PC-3 (cell line): ENCODE results near the gene ALDH2.
"Not testable (repeated sequence)": the region's sequence is repeated elsewhere in the genome, so short reads cannot be mapped to it uniquely, and the experiment has no call there.

ENCODE experiments used
- EZH2 ChIP-seq: fragments of 300-600 bp; sonication (generic); IDR thresholded peaks from one replicate; pipeline ENCODE4 v1.6.1; 2017; ENCODE audit warnings: antibody characterized with exemption, mild to moderate bottlenecking, low read length; ENCODE audit not compliant: unreplicated experiment
- TF ChIP-seq, protein P1 (sequence below): fragments of 300-600 bp; sonication (generic); conservative IDR thresholded peaks from 2 replicates; pipeline ENCODE4 v1.5.1; 2017; ENCODE audit warnings: antibody characterized with exemption, low read depth, mild to moderate bottlenecking, low read length

DNA sequence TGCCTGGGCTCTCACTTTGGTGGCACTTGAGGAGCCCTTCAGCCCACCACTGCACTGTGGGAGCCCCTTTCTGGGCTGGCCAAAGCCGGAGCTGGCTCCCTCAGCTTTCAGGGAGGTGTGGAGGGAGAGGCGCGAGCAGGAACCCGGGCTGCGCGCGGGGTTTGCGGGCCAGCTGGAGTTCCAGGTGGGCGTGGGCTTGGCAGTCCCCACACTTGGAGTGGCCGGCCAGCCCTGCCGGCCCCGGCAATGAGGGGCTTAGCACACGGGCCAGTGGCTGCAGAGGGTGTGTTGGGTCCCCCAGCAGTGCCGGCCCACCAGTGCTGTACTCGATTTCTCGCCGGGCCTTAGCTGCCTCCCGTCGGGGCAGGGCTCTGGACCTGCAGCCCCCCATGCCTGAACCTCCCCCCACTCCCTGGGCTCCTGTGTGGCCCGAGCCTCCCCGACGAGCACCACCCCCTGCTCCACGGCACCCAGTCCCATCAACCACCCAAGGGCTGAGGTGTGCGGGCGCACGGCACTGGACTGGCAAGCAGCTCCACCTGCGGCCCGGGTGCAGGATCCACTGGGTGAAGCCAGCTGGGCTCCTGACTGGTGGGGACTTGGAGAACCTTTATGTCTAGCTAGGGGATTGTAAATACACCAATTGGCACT, 68.9 kb downstream of the ALDH2 start:
- TF ChIP-seq, protein P1, sequence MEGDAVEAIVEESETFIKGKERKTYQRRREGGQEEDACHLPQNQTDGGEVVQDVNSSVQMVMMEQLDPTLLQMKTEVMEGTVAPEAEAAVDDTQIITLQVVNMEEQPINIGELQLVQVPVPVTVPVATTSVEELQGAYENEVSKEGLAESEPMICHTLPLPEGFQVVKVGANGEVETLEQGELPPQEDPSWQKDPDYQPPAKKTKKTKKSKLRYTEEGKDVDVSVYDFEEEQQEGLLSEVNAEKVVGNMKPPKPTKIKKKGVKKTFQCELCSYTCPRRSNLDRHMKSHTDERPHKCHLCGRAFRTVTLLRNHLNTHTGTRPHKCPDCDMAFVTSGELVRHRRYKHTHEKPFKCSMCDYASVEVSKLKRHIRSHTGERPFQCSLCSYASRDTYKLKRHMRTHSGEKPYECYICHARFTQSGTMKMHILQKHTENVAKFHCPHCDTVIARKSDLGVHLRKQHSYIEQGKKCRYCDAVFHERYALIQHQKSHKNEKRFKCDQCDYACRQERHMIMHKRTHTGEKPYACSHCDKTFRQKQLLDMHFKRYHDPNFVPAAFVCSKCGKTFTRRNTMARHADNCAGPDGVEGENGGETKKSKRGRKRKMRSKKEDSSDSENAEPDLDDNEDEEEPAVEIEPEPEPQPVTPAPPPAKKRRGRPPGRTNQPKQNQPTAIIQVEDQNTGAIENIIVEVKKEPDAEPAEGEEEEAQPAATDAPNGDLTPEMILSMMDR = not testable (repeated sequence)
- not testable (repeated sequence) for TF ChIP-seq EZH2
